Hematopoietic multipotent progenitor cell treated with erythropoietin and hydrocortisone succinate and interleukin-3 and kit ligand, for 15 days (in vitro differentiated cells): ENCODE data around the gene ENPP1.

ENCODE experiments used
- DNase-seq: peaks from one replicate; pipeline ENCODE4 v3.0.0-alpha.2; 2015; ENCODE audit warnings: low spot score

The ENPP1 gene

DNA sequence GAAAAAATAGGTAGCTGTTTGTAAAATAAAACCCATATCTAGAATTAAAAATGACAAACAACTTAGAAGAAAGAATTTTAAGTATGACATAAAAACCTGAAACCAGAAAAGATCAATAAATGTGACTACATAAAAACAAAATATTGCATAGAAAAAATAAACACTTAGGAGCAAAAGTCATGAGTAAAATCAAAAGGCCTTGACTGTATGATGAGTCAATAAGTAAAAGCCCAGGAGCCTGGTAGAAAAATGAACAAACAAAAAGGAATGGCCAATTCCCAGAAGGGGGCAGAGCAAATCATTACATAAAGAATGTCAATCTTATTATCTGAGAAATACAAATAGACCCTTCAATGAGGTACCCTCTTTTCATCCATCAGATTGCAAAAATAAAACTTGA, 20.7 kb upstream of the ENPP1 start:
- DNase-seq = no peak

DNA sequence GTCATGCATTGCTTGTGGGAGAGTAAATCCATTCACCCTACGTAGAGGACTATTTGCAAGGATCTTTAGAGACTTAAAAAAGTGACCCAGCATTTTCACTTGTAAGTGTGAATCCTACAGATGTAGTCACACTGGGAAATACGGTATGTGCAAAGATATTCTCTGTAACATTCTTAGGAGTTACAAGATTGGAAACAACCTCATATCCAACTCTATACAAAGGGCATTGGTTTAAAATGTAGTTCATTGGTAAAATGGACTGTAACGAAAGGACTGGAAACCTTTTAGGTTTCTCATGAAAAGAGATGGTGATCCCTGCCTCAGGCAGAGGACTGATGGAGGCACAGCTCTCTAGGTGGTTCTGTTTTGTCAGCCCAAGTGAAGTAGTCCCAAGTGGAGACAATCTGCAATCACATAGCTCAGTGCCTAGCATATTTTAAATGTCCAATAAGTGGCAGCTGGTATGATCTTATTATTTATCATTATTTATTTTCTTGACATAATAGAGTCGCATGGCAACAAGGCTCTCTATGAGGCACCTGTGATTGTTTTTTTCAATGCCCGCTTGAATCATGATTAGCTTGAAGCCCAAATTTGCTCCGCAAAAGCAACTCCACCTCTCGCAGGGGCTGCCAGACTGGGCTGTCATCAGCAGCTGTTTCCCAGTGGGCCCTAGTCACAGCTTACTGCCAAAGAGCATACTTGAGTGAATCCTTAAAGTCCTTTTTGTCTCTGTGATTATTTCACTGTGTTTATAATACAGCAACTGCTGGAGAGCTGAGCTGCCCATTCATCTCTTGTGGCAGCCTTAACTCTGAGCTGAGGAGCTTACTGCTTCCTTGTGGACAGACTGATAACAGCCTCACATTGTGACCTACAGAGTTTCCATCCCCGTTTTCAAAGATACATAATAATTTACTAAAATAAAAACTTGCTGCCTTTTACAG, 19.8 kb upstream of the ENPP1 start:
- no peak for DNase-seq

DNA sequence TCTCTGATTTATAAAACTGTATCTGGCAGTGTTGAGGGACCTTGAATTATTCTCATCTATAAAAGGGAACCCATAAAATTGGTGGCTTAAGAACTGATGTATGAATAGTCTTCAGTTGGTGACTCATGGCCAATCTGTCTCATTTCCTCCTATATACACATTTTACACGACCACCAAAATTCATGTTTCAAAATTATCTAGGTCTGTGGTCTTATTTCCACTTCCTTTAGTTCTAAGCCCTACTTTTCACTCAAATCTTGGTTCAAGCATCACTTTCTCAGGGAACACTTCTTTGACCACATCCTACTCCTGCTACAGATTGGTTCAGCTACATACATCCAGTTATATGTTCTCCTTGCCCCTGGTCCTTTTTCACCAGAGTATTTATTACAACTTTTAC, 18.6 kb upstream of the ENPP1 start:
- no peak for DNase-seq

DNA sequence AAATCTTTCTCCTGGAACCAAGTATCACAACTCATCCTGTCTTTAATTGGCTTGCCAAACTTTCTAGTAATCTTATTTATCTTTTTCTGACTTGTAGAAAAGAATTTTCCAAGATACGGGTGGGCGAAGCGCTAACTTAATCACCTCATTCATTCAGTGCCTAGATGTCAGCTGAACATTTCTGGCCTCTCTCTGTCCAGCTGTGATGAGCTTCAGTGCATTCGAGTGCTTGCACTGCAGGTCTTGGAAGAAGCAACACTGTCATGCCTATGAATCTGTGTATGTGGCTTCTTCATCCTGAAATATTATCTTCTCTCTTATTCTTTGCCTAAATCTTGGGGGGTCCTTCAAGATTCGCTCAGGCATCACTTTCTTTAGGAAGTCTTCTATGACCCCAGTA, 16.3 kb upstream of the ENPP1 start:
- no peak for DNase-seq

DNA sequence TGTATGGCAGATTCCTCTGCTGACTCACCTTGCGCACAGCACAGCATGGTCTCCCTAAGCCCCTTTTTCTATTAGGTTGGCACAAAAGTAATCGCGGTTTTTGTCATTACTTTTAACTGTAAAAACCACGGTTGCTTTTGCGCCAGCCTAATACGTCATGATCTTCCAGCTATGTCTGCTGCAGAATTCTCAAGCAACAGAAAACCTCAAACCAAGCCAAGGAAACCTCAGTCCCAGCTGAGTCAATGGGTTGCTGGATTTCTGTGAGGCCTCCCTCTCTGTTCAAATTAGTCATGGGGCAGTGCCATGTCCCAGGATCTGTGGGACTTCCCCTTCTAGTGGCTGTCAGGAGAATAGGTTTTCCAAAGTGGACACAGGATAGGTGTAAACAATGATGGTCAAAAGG, 15.7 kb upstream of the ENPP1 start:
- DNase-seq = no peak

GRCh38 chr6:131795366-131795765, 12.5 kb upstream of the ENPP1 start:
- no peak for DNase-seq

DNA sequence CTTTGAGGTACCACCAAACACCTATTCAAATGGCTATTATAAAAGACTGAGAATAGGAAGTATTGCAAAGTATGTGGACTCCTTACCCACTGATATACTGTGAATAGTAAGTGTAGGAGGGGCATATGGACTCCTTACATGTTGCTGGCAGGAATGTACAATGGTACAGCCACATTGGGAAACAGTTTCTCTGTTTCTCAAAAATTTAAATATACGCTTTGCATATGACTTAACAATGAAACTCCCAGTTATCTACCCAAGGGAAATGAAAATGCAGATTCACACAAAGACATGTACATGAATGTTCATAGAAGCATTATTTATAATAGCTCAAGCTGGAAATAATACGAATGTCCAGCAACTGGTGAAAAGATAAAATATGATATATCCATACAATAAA, 5.5 kb upstream of the ENPP1 start:
- no peak for DNase-seq

GRCh38 chr6:131803007-131803769, 4.6 kb upstream of the ENPP1 start:
- DNase-seq = no peak

DNA sequence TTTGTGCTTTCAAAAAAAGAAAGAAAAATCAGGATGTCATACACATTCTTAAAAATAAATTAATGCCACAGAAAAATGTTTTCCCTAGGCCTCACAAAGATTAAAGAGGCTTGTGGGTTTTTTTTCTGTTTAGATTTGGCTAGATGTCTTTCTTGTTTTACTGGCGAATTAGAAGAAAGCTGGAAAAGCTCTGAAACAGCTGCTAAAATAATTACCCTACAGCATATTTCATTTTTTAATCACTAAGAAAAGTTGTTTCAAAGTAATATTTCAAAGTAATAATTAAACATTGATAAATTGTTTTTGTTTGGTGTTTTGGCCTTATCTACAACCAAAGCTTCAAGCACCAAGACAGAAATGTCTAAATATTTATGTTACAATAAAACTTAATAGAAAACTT, 3.7 kb upstream of the ENPP1 start:
- no peak for DNase-seq

DNA sequence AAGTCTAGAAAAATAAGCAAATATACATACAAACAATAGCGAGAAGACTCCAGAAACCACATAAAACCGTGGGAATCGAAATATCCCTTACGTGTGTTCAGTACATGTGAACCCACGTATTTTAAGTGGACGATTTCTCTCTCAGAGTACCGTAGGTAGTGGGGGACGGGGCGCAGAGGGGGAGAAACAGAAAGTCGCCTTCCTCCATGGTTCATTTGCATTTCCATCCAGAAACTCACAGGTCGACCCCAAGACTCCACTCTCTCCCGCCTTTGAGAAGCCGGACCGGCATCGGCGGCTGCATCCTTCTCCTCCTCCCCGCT, 538 bp upstream of the ENPP1 start:
- DNase-seq = no peak

GRCh38 chr6:131808460-131809269, 845 bp downstream of the ENPP1 start:
- no peak for DNase-seq

- DNase-seq = no peak
These were observed 3.7 kb downstream of the ENPP1 start for GRCh38 chr6:131811500-131811899.

GRCh38 chr6:131813991-131814390, 6.2 kb downstream of the ENPP1 start:
- no peak for DNase-seq

- no peak for DNase-seq
These were observed 9.0 kb downstream of the ENPP1 start for GRCh38 chr6:131816869-131817268.

- no peak for DNase-seq
These were observed 11.8 kb downstream of the ENPP1 start for GRCh38 chr6:131819572-131820124.

- no peak for DNase-seq
These were observed 13.4 kb downstream of the ENPP1 start for GRCh38 chr6:131821010-131821807.

DNA sequence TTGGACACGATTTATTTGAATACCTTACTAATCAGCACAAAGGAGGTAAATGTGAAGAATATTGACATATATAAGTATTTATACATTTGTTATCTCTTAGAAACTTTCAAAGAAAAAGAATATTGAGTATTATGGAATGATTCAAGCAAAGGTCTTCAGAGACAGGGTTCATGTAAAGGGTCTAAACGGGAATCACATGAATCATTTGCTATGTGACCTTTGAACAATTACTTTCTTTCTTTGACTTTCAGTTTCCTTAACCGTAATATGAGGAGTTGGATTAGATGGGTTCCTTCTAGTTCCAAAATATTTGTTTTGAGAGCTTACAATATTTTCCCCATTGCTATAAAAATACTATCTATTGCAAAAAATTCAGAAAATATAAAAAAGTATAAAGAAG, 14.3 kb downstream of the ENPP1 start:
- DNase-seq = no peak

DNA sequence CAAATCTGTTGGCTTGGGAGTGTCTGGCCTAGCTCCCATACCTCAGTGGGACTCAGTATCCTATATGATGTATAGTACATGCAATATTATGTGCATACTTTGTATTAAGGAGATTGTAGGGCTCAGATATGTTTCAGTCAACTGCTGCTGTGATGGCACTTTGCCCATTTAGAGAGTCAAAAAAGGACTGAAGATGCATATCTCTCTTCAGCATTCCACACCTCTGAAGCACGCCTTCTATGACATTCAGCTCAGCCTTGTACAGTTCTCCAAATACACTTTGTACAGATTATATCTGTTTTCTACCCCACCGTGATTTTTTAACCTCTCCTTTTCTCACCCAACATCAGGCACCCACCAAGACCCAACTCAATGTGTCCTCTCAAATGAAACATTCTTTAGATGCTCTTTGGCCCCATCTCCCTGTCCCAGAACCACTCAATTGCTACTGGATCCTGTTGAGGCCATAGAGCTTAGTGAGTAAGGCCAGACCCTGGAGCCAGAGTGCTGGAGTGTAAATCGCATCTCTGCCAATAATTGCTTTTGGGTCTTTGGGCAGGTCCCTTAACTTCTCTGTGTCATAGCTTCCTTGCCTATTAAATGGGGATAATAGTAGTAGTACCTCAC, 15.6 kb downstream of the ENPP1 start:
- DNase-seq = no peak

DNA sequence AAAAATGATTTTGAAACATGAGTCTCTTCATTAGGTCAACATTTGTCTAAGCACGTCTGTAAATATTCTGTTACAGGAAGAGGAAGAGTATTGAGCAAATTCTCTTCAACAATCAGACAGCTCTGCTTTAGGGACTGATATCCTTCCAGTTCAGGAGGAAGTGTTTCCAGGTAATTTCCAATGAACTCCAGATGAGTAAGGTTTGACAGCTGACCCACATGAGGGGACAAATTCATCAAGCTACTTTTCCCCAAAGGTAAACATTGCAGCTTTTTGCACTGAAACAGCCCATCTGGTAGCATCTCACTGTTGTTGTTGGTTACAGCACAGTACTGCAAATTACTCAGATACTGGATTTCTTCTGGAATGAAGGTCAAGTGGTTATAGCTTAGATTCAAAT, 18.1 kb downstream of the ENPP1 start:
- no peak for DNase-seq

- DNase-seq = no peak
These were observed 20.3 kb downstream of the ENPP1 start for GRCh38 chr6:131828080-131828479.

GRCh38 chr6:131828951-131829350, 21.1 kb downstream of the ENPP1 start:
- DNase-seq = no peak
